ENCODE results near the gene B3GNT5. TPM values are rescaled to one million over a fixed set of nuclear protein-coding genes. Genes with fewer than 3 reads are reported as not detected.

The B3GNT5 gene
- polyA plus RNA-seq, 1 donor, result 81.4 TPM

- H3K36me3 ChIP-seq (ENCODE audit: control insufficient read depth, insufficient read depth, low read length), result peaks cover 3% of the 10 kb centered on the region
- 80% methylated on average over 1 of the region's 5 CpGs for WGBS (ENCODE audit: insufficient coverage, low lambda C conversion rate)
- H3K27ac ChIP-seq (ENCODE audit: low read length), result peak overlapping the region; percentile 87
- H3K4me3 ChIP-seq (ENCODE audit: low read length), result peak overlapping the region; percentile 38
- no peak for DNase-seq
- H3K27me3 ChIP-seq (ENCODE audit: control insufficient read depth, insufficient read depth, low read length), result no peaks in the 10 kb centered on the region
- H3K9me3 ChIP-seq (ENCODE audit: control insufficient read depth, low read depth, low read length), result no peaks in the 10 kb centered on the region
- peaks cover 6% of the 10 kb centered on the region for H3K4me1 ChIP-seq (ENCODE audit: control insufficient read depth, insufficient read depth, low read length)
Measured at GRCh38 chr3:183252118-183252782, 803 bp upstream of the B3GNT5 start.

GRCh38 chr3:183253528-183254486, 754 bp downstream of the B3GNT5 start:
- peaks cover 10% of the 10 kb centered on the region for H3K36me3 ChIP-seq (ENCODE audit: control insufficient read depth, insufficient read depth, low read length)
- H3K4me3 ChIP-seq (ENCODE audit: low read length), result peak overlapping the region; percentile 98
- peaks cover 16% of the 10 kb centered on the region for H3K4me1 ChIP-seq (ENCODE audit: control insufficient read depth, insufficient read depth, low read length)
- peak in 1 of 2 donors; percentile 62 for DNase-seq
- WGBS (ENCODE audit: insufficient coverage, low lambda C conversion rate), result no CpG with 5 or more reads among the region's 111 CpGs
- no peaks in the 10 kb centered on the region for H3K9me3 ChIP-seq (ENCODE audit: control insufficient read depth, low read depth, low read length)
- no peaks in the 10 kb centered on the region for H3K27me3 ChIP-seq (ENCODE audit: control insufficient read depth, insufficient read depth, low read length)
- peak overlapping the region; percentile 96 for H3K27ac ChIP-seq (ENCODE audit: low read length)

- Histone ChIP-seq H3K36me3 (ENCODE audit: control insufficient read depth, insufficient read depth, low read length) (peaks cover 12% of the 10 kb centered on the region), H3K9me3 (ENCODE audit: control insufficient read depth, low read depth, low read length) (no peaks in the 10 kb centered on the region), H3K27me3 (ENCODE audit: control insufficient read depth, insufficient read depth, low read length) (no peaks in the 10 kb centered on the region), H3K4me3 (ENCODE audit: low read length) (peak overlapping the region; percentile 98), H3K4me1 (ENCODE audit: control insufficient read depth, insufficient read depth, low read length) (peaks cover 20% of the 10 kb centered on the region), H3K27ac (ENCODE audit: low read length) (peak overlapping the region; percentile 96)
- DNase-seq, result peak in 1 of 2 donors; percentile 64
- 21% methylated on average over 2 of the region's 49 CpGs for WGBS (ENCODE audit: insufficient coverage, low lambda C conversion rate)
Measured at GRCh38 chr3:183254487-183255347, 1.7 kb downstream of the B3GNT5 start.

GRCh38 chr3:183255348-183255730, 2.3 kb downstream of the B3GNT5 start:
- Histone ChIP-seq H3K4me3 (ENCODE audit: low read length) (peak overlapping the region; percentile 98), H3K27me3 (ENCODE audit: control insufficient read depth, insufficient read depth, low read length) (no peaks in the 10 kb centered on the region), H3K9me3 (ENCODE audit: control insufficient read depth, low read depth, low read length) (no peaks in the 10 kb centered on the region), H3K27ac (ENCODE audit: low read length) (peak overlapping the region; percentile 96), H3K4me1 (ENCODE audit: control insufficient read depth, insufficient read depth, low read length) (peaks cover 27% of the 10 kb centered on the region), H3K36me3 (ENCODE audit: control insufficient read depth, insufficient read depth, low read length) (peaks cover 15% of the 10 kb centered on the region)
- DNase-seq, result peak in 1 of 2 donors; percentile 70
- WGBS (ENCODE audit: insufficient coverage, low lambda C conversion rate), result 0% methylated on average over 1 of the region's 4 CpGs

DNA sequence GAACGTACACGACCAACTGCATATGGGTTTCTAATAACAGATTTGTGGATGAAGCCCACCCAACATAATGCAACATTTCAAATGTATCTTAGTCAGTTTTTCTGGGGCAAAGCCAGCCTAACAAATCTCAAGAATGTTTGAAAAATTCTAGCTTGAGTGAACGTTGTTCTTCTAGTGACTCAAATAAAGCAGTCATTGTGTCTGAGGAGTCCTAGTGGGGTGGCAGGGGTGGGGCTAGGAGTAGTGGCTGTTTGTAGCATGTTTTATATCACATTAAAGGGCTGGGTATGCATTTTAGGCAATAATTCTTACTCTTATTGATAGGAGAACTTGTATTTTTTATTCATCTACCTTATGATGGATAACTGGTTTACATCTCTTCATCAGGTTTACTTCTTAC, 6.0 kb downstream of the B3GNT5 start:
- Histone ChIP-seq H3K27ac (ENCODE audit: low read length) (peak overlapping the region; percentile 1), H3K27me3 (ENCODE audit: control insufficient read depth, insufficient read depth, low read length) (no peaks in the 10 kb centered on the region), H3K9me3 (ENCODE audit: control insufficient read depth, low read depth, low read length) (no peaks in the 10 kb centered on the region), H3K36me3 (ENCODE audit: control insufficient read depth, insufficient read depth, low read length) (peaks cover 15% of the 10 kb centered on the region), H3K4me1 (ENCODE audit: control insufficient read depth, insufficient read depth, low read length) (peaks cover 55% of the 10 kb centered on the region), H3K4me3 (ENCODE audit: low read length) (no peak overlapping the region)
- WGBS (ENCODE audit: insufficient coverage, low lambda C conversion rate), result no CpG with 5 or more reads among the region's 3 CpGs
- no peak for DNase-seq

DNA sequence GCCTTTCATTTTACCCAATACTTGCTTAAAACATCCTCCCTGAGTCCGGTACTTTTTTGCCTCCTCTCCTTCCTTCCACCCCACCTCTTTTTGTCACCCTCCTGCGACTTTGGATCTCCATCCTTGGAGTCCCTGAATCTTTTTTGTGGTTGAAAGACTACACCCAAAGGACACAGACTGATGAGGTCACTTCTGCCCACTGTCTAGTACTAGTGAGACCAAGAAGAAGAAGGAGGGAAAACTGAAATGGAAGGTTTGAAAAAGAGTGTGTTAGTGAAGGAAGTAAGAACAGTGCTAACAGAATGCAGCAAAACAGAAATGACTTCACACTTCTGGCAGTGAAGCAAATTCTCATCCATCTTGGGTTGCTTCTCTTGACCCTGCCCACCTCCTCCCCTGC, 6.6 kb downstream of the B3GNT5 start:
- Histone ChIP-seq H3K4me1 (ENCODE audit: control insufficient read depth, insufficient read depth, low read length) (peaks cover 60% of the 10 kb centered on the region), H3K4me3 (ENCODE audit: low read length) (no peak overlapping the region), H3K27ac (ENCODE audit: low read length) (peak overlapping the region; percentile 41), H3K36me3 (ENCODE audit: control insufficient read depth, insufficient read depth, low read length) (peaks cover 15% of the 10 kb centered on the region), H3K27me3 (ENCODE audit: control insufficient read depth, insufficient read depth, low read length) (no peaks in the 10 kb centered on the region), H3K9me3 (ENCODE audit: control insufficient read depth, low read depth, low read length) (no peaks in the 10 kb centered on the region)
- no peak for DNase-seq
- 93% methylated on average over 2 of the region's 2 CpGs for WGBS (ENCODE audit: insufficient coverage, low lambda C conversion rate)

- whole genome bisulfite sequencing (ENCODE audit: insufficient coverage, low lambda C conversion rate), result 62% methylated on average over 2 of the region's 7 CpGs
- Histone ChIP-seq H3K4me3 (ENCODE audit: low read length) (no peak overlapping the region), H3K36me3 (ENCODE audit: control insufficient read depth, insufficient read depth, low read length) (peaks cover 17% of the 10 kb centered on the region), H3K27me3 (ENCODE audit: control insufficient read depth, insufficient read depth, low read length) (no peaks in the 10 kb centered on the region), H3K4me1 (ENCODE audit: control insufficient read depth, insufficient read depth, low read length) (peaks cover 67% of the 10 kb centered on the region), H3K9me3 (ENCODE audit: control insufficient read depth, low read depth, low read length) (no peaks in the 10 kb centered on the region), H3K27ac (ENCODE audit: low read length) (peak overlapping the region; percentile 41)
- DNase-seq, result no peak
Measured at GRCh38 chr3:183260167-183260904, 7.3 kb downstream of the B3GNT5 start.

DNA sequence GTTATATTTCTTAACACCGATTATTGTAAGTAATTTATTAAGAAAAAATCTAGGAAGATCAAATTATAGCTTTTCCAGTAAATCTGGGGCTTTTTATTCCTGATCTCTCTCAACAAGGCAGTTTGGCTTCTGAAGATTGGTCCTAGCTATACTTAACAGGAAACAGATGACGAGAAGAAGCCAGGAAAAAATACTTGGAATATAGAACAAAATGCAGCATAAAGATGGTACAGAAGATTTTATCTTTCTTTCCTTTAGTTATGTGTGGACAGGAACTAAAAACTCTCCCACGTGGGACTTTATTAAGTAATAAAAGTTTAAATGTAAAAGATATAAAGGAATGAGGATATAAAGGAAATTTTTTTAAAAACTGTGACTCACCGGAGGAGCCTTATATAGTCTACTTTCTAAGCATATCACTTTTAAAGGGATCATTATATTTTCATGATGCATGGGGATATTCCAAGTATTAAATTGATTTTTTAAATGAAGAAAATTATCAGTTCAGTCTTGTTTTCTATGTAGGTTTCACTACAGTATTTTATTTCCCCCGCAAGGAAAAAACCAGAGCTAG, 8.2 kb downstream of the B3GNT5 start:
- H3K27ac ChIP-seq (ENCODE audit: low read length), result peak overlapping the region; percentile 41
- H3K4me3 ChIP-seq (ENCODE audit: low read length), result no peak overlapping the region
- H3K36me3 ChIP-seq (ENCODE audit: control insufficient read depth, insufficient read depth, low read length), result peaks cover 16% of the 10 kb centered on the region
- WGBS (ENCODE audit: insufficient coverage, low lambda C conversion rate), result 68% methylated on average over 4 of the region's 5 CpGs
- DNase-seq, result no peak
- H3K27me3 ChIP-seq (ENCODE audit: control insufficient read depth, insufficient read depth, low read length), result no peaks in the 10 kb centered on the region
- H3K9me3 ChIP-seq (ENCODE audit: control insufficient read depth, low read depth, low read length), result no peaks in the 10 kb centered on the region
- H3K4me1 ChIP-seq (ENCODE audit: control insufficient read depth, insufficient read depth, low read length), result peaks cover 75% of the 10 kb centered on the region

DNA sequence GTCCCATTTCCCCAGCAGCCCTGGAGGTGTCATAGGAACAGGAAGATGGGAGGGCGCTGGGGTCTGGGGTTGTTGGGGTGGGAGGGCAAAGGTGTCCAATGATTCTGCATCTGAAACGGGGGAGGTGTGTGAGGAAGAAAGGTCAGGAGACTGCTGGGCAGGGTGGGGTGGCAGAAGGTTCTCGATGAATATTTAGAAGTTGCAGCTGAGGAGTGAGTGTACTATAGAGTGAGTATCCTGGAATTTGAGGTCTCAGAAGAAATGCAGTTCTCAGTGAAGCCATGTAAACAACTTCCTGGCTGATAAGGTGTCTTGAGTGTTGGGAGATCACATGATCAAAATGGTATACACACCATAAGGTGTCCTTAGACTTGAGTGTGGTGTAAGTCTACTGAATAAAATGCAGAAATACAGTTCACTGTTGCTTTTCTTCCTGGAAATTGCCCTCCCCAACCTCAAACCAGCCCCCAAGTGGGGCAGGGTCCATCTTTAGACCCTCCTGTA, 9.9 kb downstream of the B3GNT5 start:
- Histone ChIP-seq H3K27ac (ENCODE audit: low read length) (peak overlapping the region; percentile 93), H3K9me3 (ENCODE audit: control insufficient read depth, low read depth, low read length) (no peaks in the 10 kb centered on the region), H3K4me1 (ENCODE audit: control insufficient read depth, insufficient read depth, low read length) (peaks cover 87% of the 10 kb centered on the region), H3K36me3 (ENCODE audit: control insufficient read depth, insufficient read depth, low read length) (peaks cover 15% of the 10 kb centered on the region), H3K27me3 (ENCODE audit: control insufficient read depth, insufficient read depth, low read length) (no peaks in the 10 kb centered on the region), H3K4me3 (ENCODE audit: low read length) (no peak overlapping the region)
- no CpG with 5 or more reads among the region's 3 CpGs for WGBS (ENCODE audit: insufficient coverage, low lambda C conversion rate)
- DNase-seq, result peak in 1 of 2 donors; percentile 54

Measured in large intestine (tissue), 3 donors.